Brain pericyte (primary cell): Measurements from ENCODE around the gene THSD4.
"Not testable (repeated sequence)": the region's sequence is repeated elsewhere in the genome, so short reads cannot be mapped to it uniquely, and the experiment has no call there.

Experiments used
- DNase-seq: peaks from one replicate; pipeline ENCODE4 v3.0.0-alpha.2; 2012; ENCODE audit warnings: low read depth, low spot score

The THSD4 gene

DNA sequence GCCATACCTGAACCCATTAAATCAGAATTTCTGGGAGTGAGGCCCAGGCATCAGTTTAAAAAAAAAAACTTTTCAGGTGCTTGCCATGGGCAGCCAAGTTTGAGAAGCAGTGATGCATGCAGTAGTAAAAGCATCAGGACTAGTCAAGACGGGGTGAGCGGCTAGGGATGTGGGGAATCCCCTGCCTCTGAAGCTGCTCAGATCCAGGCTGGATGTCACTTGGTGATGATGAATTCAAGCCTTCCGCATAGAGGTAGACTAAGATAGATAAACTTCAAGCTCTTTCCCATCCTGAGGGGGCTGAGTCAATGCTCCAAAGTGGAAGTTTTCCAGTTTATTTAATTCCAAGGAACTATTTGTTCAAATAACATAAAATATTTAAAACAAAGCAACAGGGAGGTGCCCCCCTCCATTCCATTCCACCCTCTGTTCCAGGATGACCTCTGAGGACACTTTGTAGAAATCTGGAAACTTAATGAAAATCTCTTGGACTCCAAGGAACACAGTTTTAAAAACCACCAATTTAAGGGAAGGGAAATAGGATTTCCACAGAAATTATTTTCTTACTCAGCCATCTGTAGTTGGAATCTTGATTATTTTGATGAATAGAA lies 594.6 kb downstream of the THSD4 start:
- DNase-seq = no peak

GRCh38 chr15:71712182-71712581 lies 596.9 kb downstream of the THSD4 start:
- no peak for DNase-seq

DNA sequence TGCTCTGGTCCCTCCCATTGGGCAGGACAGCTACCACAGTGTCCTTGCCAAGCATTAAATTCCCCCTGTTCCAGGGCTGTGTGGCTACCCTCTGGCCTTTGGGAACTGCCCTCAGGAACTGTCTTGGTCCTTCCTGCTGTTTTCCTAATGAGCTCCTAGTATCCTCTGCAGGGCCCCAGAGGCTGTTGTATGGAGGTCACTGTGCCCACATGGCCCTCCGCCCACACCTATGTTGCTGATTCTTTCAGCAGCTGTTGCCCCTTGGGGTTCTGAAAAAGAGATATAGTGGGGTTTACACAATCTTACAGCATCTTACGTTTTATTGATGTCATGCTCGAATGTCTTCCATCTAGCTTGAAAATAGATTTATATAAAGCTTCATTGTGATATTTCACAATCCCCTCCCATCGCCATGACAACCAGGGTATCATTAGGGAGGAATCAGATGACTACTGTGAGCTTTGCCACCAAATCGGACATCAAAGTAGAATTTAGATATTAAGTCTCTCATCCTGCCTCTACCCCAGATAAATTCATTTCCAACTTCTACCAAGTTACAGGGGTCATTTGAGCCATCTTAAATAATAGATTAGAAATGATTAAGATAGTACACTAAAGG lies 598.0 kb downstream of the THSD4 start:
- no peak for DNase-seq

- DNase-seq = no peak
Measured at GRCh38 chr15:71715914-71716313, 600.6 kb downstream of the THSD4 start.

DNA sequence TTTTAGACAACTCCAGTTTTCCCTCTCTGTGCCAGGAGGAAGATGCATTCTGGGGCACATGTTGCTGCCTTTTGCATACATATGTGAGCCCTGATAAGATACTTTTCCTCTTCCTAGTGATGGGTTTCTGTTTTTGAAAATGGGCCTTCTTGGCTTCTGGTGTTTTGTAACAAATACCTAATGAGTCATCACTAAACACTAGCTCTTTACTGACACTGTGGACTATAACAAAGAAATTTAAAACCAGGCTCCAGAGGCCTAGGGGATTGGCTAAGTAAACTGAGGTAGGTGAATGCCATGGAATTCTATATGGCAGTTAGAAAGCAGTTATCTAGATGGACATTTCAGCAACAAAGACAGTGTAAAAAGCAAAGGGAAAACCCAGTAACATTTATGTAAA lies 601.7 kb downstream of the THSD4 start:
- no peak for DNase-seq

DNA sequence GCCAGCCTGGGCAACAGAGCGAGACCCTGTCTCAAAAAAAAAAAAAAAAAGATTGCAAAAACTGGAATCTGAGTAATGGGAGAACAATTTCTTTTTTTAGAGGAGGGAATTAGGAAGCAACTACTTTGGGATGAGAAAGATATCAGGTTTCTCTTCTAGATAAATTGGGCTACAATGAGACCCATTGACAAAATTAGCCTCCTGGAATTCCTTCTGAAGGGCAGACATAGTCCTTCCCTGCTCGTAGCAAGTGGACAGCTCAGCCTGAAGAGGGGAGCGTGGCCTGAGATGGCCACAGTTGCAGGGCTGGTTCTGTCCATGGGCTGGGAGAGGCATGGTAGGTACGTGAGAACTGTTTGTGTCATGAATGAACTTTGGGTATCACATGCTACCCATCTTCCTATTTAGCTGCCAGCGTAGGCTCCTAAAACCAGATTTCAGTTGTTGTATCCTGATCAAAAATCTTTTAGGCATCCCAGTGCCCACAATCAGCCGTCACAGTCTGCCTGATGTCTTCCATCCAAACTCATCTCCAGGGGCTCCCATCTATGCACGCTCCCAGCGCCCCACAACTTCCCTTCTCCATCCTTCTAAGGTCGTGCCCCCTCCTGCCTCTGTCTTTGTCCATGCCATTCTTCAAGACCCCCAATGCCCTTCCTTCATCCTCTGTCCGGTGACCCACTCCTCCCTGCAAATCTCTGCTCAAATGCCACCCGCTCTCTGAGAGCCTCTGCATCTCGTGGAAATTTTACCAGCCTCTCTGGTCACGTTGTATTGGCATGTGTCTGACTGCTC lies 603.0 kb downstream of the THSD4 start:
- DNase-seq = no peak

- no peak for DNase-seq
Measured at GRCh38 chr15:71723344-71723743, 608.1 kb downstream of the THSD4 start.

- DNase-seq = not testable (repeated sequence)
Measured at GRCh38 chr15:71725207-71725955, 610.1 kb downstream of the THSD4 start.

DNA sequence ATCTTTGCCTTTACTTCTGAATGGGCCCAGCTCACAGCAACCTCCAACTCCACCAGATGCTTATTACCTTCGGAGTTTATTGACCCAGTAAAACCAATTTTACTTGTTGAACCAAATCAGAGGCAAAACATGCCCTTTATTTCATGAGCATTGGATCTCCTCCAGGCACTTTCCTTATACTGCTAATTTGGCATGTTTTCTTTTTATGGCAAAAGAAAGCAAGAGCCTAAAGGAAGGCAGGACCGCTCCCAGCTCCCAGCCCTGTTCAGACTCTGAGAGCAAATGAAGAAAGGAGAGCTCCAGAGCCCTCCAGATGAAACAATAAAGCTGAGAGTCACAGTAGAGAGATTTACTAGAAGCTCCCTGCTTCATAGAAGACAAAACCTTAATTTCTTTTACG lies 613.6 kb downstream of the THSD4 start:
- DNase-seq = no peak

DNA sequence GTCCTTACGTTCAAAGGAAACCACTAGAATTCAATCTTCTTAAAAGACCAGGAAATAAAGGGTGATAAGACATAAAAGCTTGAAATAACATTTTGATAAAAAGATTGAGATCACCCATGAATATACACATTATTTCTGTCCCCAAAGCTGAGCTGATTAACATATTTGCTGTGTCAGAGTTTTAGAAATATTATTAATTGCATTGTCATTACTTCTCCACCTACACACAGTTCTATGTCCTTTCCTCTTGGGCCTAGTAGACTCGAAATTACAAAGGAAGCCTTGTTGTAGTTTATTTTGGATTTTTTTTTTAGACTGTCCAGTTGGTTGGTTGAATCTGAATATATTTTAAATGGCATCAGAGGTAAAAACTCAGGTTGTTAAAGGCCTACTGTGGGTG lies 614.0 kb downstream of the THSD4 start:
- no peak for DNase-seq

DNA sequence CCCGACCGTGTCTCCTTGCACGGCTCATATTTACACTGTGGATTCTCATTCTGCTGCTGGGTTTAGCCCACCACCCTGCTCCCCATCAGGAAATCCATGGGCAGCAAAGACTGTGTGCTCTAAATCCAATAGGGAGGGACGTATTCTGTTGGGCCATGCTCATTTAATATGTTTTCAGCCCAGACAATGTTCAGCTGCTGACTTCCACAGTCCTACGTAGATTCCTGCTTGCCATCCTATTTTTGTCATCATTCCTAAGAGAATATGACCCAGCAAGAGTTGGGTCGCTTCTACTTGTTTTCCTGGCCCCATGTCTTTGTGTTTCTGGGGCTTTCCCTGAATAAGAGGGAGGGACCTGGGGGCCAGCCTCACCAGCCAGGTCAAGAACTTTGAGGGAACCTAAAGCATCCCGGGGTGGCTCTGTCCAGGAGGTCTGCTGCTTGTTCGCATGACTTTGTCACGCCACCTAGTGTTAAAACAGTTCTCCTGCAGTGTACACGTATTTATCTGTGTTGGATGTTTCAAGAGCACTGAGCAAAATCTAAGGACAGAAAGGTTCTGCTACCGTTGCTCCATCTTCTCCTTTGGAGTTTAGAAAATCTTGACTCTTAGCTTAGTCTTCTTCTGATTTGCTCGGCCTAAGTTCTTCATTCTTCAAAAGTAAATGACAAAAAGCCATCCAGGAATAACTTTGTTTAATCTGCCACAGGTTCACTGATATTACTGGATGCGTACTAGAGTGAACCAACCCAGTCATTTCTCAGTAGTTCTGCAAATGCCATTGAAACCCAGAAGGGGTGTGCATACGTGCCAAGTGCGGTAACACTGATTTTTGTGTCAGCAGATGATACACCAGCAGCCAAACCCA lies 615.2 kb downstream of the THSD4 start:
- no peak for DNase-seq

- DNase-seq = no peak
Measured at GRCh38 chr15:71732636-71733035, 617.4 kb downstream of the THSD4 start.

DNA sequence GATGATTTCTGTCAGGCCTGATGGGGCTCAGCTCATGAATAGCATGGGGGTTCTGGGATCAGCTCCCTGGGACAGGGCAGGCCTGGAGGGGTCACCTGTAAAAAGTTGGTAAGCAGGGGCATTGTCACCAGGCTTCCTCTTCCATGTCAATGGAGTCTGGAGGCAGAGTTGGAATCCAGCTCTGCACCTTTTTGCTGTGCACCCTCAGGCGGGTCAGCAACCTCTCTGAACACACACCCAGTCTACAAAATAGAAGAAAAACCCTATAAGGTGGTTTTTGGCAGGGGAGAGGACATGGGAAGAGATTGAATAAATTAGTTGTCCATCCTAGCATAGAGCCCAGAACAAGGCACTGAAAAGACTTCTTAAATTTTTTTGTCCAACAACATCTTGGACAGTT lies 617.9 kb downstream of the THSD4 start:
- no peak for DNase-seq

- no peak for DNase-seq
Measured at GRCh38 chr15:71734709-71735384, 619.6 kb downstream of the THSD4 start.

DNA sequence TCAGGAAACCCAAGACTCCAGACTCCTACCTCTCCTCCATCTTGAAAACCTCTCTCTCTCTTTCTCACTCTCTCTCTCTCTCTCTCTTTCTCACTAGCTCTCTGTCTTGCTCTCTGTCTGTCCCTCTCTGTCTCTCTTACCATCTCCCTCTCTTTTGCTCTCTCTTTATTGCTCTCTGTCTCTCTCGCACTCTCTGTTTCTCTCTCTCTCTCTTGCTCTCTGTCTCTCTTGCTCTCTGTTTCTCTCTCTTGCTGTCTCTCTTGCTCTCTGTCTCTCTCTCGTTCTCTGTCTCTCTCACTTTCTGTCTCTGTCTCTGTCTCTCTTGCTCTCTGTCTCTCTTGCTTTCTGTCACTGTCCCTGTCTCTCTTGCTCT lies 620.1 kb downstream of the THSD4 start:
- DNase-seq = no peak

DNA sequence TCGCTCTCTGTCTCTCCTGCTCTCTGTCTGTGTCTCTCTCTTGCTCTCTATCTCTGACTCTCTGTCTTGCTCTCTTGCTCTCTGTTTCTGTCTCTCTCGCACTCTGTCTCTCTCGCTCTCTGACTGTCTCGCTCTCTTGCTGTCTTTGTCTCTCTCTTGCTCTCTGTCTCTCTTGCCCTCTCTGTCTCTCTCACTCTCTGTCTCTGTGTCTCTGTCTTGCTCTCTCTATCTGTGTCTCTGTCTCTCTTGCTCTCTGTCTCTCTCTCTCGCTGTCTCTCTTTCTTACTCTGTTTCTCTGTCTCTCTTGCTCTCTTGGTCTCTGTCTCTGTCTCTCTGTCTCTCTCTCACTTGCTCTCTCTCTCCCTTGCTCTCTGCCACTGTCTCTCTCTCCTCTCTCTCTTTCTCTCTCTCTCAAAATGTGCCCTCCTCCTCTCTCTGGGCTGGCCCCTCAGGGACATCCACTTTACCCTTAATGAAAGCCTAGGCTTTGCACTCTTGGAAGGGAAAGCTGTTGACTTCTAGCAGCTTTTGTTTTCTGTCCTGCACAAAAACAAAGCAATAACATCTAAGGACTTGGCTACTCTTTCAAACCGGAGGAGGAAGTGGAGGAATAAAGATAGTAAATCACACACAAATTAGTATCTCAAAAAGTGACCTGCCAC lies 621.1 kb downstream of the THSD4 start:
- DNase-seq = no peak

GRCh38 chr15:71737761-71738160 lies 622.5 kb downstream of the THSD4 start:
- DNase-seq = no peak

DNA sequence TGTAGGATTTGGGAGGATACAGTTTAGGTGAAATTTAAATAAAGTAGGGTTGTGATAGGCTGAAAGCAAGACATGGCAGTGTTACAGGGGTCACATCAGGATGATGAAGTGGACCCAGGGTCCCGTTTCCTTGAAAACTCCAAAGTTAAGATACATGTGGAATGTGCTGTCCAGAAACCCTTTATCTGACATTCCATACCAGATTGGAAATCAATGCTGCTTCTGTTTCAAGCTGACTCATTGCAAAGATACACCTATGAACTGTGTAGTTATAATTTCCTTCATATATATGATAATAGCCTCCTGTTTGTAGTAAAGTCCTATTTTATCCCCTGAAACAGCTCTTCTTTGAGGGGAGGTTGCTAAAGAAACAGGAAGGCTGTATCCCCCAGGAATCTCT lies 624.1 kb downstream of the THSD4 start:
- DNase-seq = no peak

DNA sequence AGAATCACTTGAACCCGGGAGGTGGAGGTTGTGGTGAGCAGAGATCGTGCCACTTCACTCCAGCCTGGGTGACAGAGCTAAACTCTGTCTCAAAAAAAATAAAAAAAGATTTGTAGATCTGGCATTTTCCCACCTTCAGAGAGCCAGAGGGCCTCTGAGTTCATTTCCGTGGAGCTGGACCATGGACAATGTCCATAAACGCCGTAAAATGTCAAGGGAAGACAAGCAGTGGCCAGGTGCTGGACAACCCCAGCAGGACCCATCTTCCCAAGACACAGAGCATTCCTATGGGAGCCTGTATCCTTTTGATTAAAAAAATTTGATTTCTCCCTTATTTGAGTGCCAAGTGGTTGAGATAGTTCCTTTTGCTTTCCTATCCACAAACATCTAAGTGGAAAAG lies 627.7 kb downstream of the THSD4 start:
- no peak for DNase-seq

GRCh38 chr15:71743861-71744382 lies 628.7 kb downstream of the THSD4 start:
- no peak for DNase-seq
